Measurements from ENCODE around the gene NFYA. TPM values are rescaled to one million over a fixed set of nuclear protein-coding genes. Genes with fewer than 3 reads are reported as not detected.

The NFYA gene
- total and polyA plus RNA-seq, 4 donors: 5.9 to 38.0 (median 16.7) TPM

GRCh38 chr6:41055149-41055548 is 17.6 kb upstream of the NFYA start:
- WGBS, 2 donors: 55 to 56% methylated on average over 3 of the region's 3 CpGs
- DNase-seq: no peak
- Histone ChIP-seq H3K27ac (ENCODE audit: low read depth in 1 of 2, low read length in 1 of 2) (peak overlapping the region in 1 of 2 donors; percentile 82), H3K36me3 (ENCODE audit: control insufficient read depth in 4 of 4, insufficient read depth in 4 of 4, low read length in 4 of 4) (no peaks in the 10 kb centered on the region), H3K4me3 (no peak overlapping the region), H3K9ac (ENCODE audit: insufficient read depth in 1 of 2, low read length in 2 of 2) (no peak overlapping the region), H3K9me3 (ENCODE audit: control insufficient read depth in 4 of 4, insufficient read depth in 3 of 4, low read length in 3 of 4) (no peaks in the 10 kb centered on the region), H3K4me1 (ENCODE audit: control insufficient read depth in 5 of 5, insufficient read depth in 5 of 5, low read length in 5 of 5) (peaks cover 0 to 14% (median 0%) of the 10 kb centered on the region in 5 donors), H3K27me3 (ENCODE audit: control insufficient read depth in 3 of 3, insufficient read depth in 3 of 3, low read length in 2 of 3) (no peaks in the 10 kb centered on the region)
- ATAC-seq (ENCODE audit: insufficient read depth, low FRiP score): no peak
- TF ChIP-seq, protein P1, sequence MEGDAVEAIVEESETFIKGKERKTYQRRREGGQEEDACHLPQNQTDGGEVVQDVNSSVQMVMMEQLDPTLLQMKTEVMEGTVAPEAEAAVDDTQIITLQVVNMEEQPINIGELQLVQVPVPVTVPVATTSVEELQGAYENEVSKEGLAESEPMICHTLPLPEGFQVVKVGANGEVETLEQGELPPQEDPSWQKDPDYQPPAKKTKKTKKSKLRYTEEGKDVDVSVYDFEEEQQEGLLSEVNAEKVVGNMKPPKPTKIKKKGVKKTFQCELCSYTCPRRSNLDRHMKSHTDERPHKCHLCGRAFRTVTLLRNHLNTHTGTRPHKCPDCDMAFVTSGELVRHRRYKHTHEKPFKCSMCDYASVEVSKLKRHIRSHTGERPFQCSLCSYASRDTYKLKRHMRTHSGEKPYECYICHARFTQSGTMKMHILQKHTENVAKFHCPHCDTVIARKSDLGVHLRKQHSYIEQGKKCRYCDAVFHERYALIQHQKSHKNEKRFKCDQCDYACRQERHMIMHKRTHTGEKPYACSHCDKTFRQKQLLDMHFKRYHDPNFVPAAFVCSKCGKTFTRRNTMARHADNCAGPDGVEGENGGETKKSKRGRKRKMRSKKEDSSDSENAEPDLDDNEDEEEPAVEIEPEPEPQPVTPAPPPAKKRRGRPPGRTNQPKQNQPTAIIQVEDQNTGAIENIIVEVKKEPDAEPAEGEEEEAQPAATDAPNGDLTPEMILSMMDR (IDR thresholded peaks at IDR 0.05; ENCODE audit: control extremely low read depth, extremely low read depth): no peak

DNA sequence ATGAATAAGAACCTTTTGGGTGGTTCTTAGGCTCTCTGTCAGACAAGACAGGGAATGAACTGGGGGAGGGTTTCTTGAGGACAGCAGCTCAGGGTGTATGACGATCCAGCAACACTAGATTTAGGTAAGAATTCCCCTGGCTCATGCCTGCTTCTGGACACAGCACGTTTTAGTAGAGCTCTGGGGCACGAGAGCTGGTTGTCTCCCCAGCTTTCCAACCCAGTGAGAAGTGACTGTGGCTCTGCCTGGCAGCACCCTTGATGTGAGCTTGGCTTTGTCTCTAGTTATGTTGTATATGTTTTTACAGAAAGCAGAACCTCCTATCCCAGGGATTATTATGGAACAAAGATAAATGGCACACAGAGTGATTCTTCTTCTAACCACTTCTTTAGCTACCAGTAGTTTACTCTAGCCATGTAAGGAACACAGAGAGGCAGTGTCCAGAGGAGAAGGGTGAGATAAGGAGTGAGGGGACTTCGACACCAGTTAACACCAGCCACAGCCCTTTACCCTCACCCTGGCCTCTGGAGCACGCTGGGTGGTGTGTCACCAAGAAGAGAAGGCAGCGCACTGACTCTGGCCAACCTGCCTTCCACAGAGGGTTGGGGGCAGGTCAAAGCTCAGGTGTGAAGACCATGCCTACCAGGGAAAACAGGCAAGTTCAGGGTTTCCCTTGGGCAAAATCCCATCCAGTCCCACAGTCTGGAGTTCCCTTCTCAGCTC is 15.8 kb upstream of the NFYA start:
- Histone ChIP-seq H3K4me1 (ENCODE audit: control insufficient read depth in 5 of 5, insufficient read depth in 5 of 5, low read length in 5 of 5) (peaks cover 0 to 15% (median 3%) of the 10 kb centered on the region in 5 donors), H3K27me3 (ENCODE audit: control insufficient read depth in 3 of 3, insufficient read depth in 3 of 3, low read length in 2 of 3) (no peaks in the 10 kb centered on the region), H3K4me3 (no peak overlapping the region), H3K9me3 (ENCODE audit: control insufficient read depth in 4 of 4, insufficient read depth in 3 of 4, low read length in 3 of 4) (no peaks in the 10 kb centered on the region), H3K27ac (ENCODE audit: low read depth in 1 of 2, low read length in 1 of 2) (peak overlapping the region in 1 of 2 donors; percentile 81), H3K36me3 (ENCODE audit: control insufficient read depth in 4 of 4, insufficient read depth in 4 of 4, low read length in 4 of 4) (no peaks in the 10 kb centered on the region), H3K9ac (ENCODE audit: insufficient read depth in 1 of 2, low read length in 2 of 2) (no peak overlapping the region)
- TF ChIP-seq, protein P1 (IDR thresholded peaks at IDR 0.05; ENCODE audit: control extremely low read depth, extremely low read depth): no peak
- WGBS, 2 donors: 87 to 92% methylated on average over 6 of the region's 6 CpGs
- ATAC-seq (ENCODE audit: insufficient read depth, low FRiP score): no peak
- DNase-seq: no peak

- H3K4me1 ChIP-seq (ENCODE audit: control insufficient read depth in 5 of 5, insufficient read depth in 5 of 5, low read length in 5 of 5): peaks cover 0 to 14% (median 0%) of the 10 kb centered on the region in 5 donors
- no peak overlapping the region for H3K9ac ChIP-seq (ENCODE audit: insufficient read depth in 1 of 2, low read length in 2 of 2)
- H3K4me3 ChIP-seq: no peak overlapping the region
- H3K27me3 ChIP-seq (ENCODE audit: control insufficient read depth in 3 of 3, insufficient read depth in 3 of 3, low read length in 2 of 3): no peaks in the 10 kb centered on the region
- DNase-seq (no peak), ATAC-seq (ENCODE audit: insufficient read depth, low FRiP score) (no peak)
- TF ChIP-seq, protein P1 (IDR thresholded peaks at IDR 0.05; ENCODE audit: control extremely low read depth, extremely low read depth): no peak
- 82 to 87% methylated on average over 2 of the region's 2 CpGs for WGBS, 2 donors
- peaks cover 0 to 2% (median under 1%) of the 10 kb centered on the region in 4 donors for H3K36me3 ChIP-seq (ENCODE audit: control insufficient read depth in 4 of 4, insufficient read depth in 4 of 4, low read length in 4 of 4)
- H3K27ac ChIP-seq (ENCODE audit: low read depth in 1 of 2, low read length in 1 of 2): peak overlapping the region in 1 of 2 donors; percentile 81
- no peaks in the 10 kb centered on the region for H3K9me3 ChIP-seq (ENCODE audit: control insufficient read depth in 4 of 4, insufficient read depth in 3 of 4, low read length in 3 of 4)
Measured at GRCh38 chr6:41058783-41059181, 14.0 kb upstream of the NFYA start.

Data from lung (tissue), 12 donors.